Endodermal cell (in vitro differentiated cells): ENCODE measurements around the gene RMDN3. TPM values are rescaled to one million over a fixed set of nuclear protein-coding genes. Genes with fewer than 3 reads are reported as not detected.

Experiments used
- DNase-seq: peaks from one replicate; pipeline ENCODE4 v3.0.0-alpha.2; 2017
- H3K27ac ChIP-seq: 2 replicates; pipeline ENCODE4 v1.5.1; 2013; ENCODE audit warnings: mild to moderate bottlenecking, low read depth, low read length, moderate library complexity
- H3K27me3 ChIP-seq: 2 replicates; pipeline ENCODE4 v1.6.1; 2013; ENCODE audit warnings: mild to moderate bottlenecking, low read length, moderate library complexity; ENCODE audit not compliant: insufficient read depth, control insufficient read depth, poor library complexity, severe bottlenecking
- H3K36me3 ChIP-seq: 2 replicates; pipeline ENCODE4 v1.7.0; 2013; ENCODE audit warnings: mild to moderate bottlenecking, low read length, moderate library complexity; ENCODE audit not compliant: control insufficient read depth, insufficient read depth
- H3K4me1 ChIP-seq: one replicate; pipeline ENCODE4 v1.7.0; 2013; ENCODE audit warnings: low read length; ENCODE audit not compliant: control insufficient read depth, insufficient read depth
- H3K4me3 ChIP-seq: 2 replicates; pipeline ENCODE4 v1.5.1; 2013; ENCODE audit warnings: mild to moderate bottlenecking, low read length, moderate library complexity
- H3K9ac ChIP-seq: 2 replicates; pipeline ENCODE4 v1.6.1; 2013; ENCODE audit warnings: mild to moderate bottlenecking, low read length, moderate library complexity; ENCODE audit not compliant: poor library complexity, severe bottlenecking; ENCODE audit errors: extremely low read depth
- H3K9me3 ChIP-seq: 2 replicates; pipeline ENCODE4 v1.6.1; 2013; ENCODE audit warnings: mild to moderate bottlenecking, low read length, moderate library complexity; ENCODE audit not compliant: control insufficient read depth
- H3K27ac Mint-ChIP-seq: 2 replicates; pipeline ENCODE4 v1.8.0; 2020; ENCODE audit warnings: mixed read lengths
- H3K27me3 Mint-ChIP-seq: 2 replicates; pipeline ENCODE4 v1.8.0; 2021; ENCODE audit warnings: mild to moderate bottlenecking, mixed read lengths; ENCODE audit not compliant: insufficient read depth
- H3K36me3 Mint-ChIP-seq: 2 replicates; pipeline ENCODE4 v1.8.0; 2020; ENCODE audit warnings: low read depth, mixed read lengths
- H3K4me1 Mint-ChIP-seq: 2 replicates; pipeline ENCODE4 v1.8.0; 2020; ENCODE audit warnings: mixed read lengths
- H3K4me3 Mint-ChIP-seq: 2 replicates; pipeline ENCODE4 v1.8.0; 2020; ENCODE audit warnings: mild to moderate bottlenecking, moderate library complexity, mixed read lengths
- H3K9me3 Mint-ChIP-seq: 2 replicates; pipeline ENCODE4 v1.8.0; 2020; ENCODE audit warnings: mild to moderate bottlenecking, mixed read lengths
- CTCF ChIP-seq: fragments of 200-600 bp; sonication (generic); conservative IDR thresholded peaks from 2 replicates; pipeline ENCODE4 v1.5.0; 2021; ENCODE audit warnings: antibody characterized with exemption, mild to moderate bottlenecking
- WGBS, 2 experiments: methylation state at CpG; one replicate each; pipeline versions ENCODE4 v1.1.5 to v1.1.7; 2013; ENCODE audit warnings: missing lambda C conversion rate in 2 of 2, mixed read lengths in 1 of 2; ENCODE audit not compliant: insufficient coverage in 1 of 2, insufficient read length in 1 of 2; 5-methylcytosine and 5-hydroxymethylcytosine counted together
- long read RNA-seq, 4 experiments: library from polyadenylated mRNA in 2 of 4; library from RNA in 1 of 4; library from capped mRNA in 1 of 4; stranded (forward) in 3 of 4; unstranded in 1 of 4; transcript quantifications; one replicate each; pipeline ENCODE4 v2.0.0, GENCODE V29; 2020 to 2021; ENCODE audit warnings: inconsistent platforms in 1 of 4
- polyA plus RNA-seq, 2 experiments: library from polyadenylated mRNA; stranded (reverse); fragments of 50-300 nt; gene quantifications; one replicate each; pipeline ENCODE4 v1.2.3, GENCODE V29; 2013
- total RNA-seq, 2 donors: library from RNA; stranded (reverse); fragmentation: NEBNext Ultra II Directional in 1 of 2; extraction: Animal tissue kit (Norgen Biotek cat#: 25700) in 1 of 2; gene quantifications; 2 replicates in 1 of 2; 3 replicates in 1 of 2; pipeline ENCODE4 v1.2.1, GENCODE V29; 2021

RMDN3 gene
- total RNA-seq = 10 to 100 TPM; 15.7 to 23.5 TPM
- polyA plus RNA-seq (2013, experiment 1 of 2) = 20.9 TPM
- 20.8 TPM for polyA plus RNA-seq (2013, experiment 2 of 2)
- long read RNA-seq, experiment 1, partial matches to known transcripts = 7 of 11 reads
- long read RNA-seq, experiment 1, other reads (novel, unspliced or antisense) = 2 of 11 reads
- long read RNA-seq, experiment 2, transcript RMDN3-202 (13 exons, 2,251 nt) = major isoform, 29 of 50 reads
- long read RNA-seq, experiment 2, partial matches to known transcripts = 2 of 50 reads
- long read RNA-seq, experiment 2, other reads (novel, unspliced or antisense) = 18 of 50 reads
- long read RNA-seq, experiment 3, transcript RMDN3-202 (13 exons, 2,251 nt) = major isoform, 123 of 186 reads
- long read RNA-seq, experiment 3, partial matches to known transcripts = 41 of 186 reads
- long read RNA-seq, experiment 3, other reads (novel, unspliced or antisense) = 22 of 186 reads
- long read RNA-seq, experiment 4, transcript RMDN3-202 (13 exons, 2,251 nt) = major isoform, 17 of 43 reads
- long read RNA-seq, experiment 4, partial matches to known transcripts = 6 of 43 reads
- long read RNA-seq, experiment 4, other reads (novel, unspliced or antisense) = 20 of 43 reads

GRCh38 chr15:40754883-40755811 lies at the start of gene RMDN3:
TSS of gene RMDN3 (minus strand) at chr15:40755254. CDS start at chr15:40754783, 471 bp downstream.
- peaks cover 28% of the 10 kb centered on the region for H3K36me3 ChIP-seq
- Mint-ChIP-seq H3K27me3 (no peaks in the 10 kb centered on the region), H3K4me3 (peak within 1 kb of the TSS; percentile 89), H3K4me1 (peaks cover 9% of the 10 kb centered on the region), H3K27ac (peak within 1 kb of the TSS; percentile 99), H3K36me3 (peaks cover 13% of the 10 kb centered on the region), H3K9me3 (no peaks in the 10 kb centered on the region)
- H3K9ac ChIP-seq = peak within 1 kb of the TSS; percentile 79
- no peaks in the 10 kb centered on the region for H3K4me1 ChIP-seq
- no peaks in the 10 kb centered on the region for H3K27me3 ChIP-seq
- 3 to 6% methylated on average over 28 to 66 of the region's 66 CpGs for WGBS, 2 experiments
- H3K27ac ChIP-seq = peak within 1 kb of the TSS; percentile 92
- TF ChIP-seq CTCF = no peak
- DNase-seq = peak; percentile 98
- no peaks in the 10 kb centered on the region for H3K9me3 ChIP-seq
- H3K4me3 ChIP-seq = peak within 1 kb of the TSS; percentile 86

GRCh38 chr15:40803688-40804087 lies 48.6 kb upstream of the RMDN3 start:
- Mint-ChIP-seq H3K4me3 (no peak overlapping the region), H3K36me3 (peaks cover 19% of the 10 kb centered on the region), H3K4me1 (peaks cover 23% of the 10 kb centered on the region), H3K27me3 (no peaks in the 10 kb centered on the region), H3K9me3 (no peaks in the 10 kb centered on the region), H3K27ac (no peak overlapping the region)
- Histone ChIP-seq H3K9ac (no peak overlapping the region), H3K9me3 (no peaks in the 10 kb centered on the region), H3K27ac (no peak overlapping the region), H3K4me1 (no peaks in the 10 kb centered on the region), H3K27me3 (no peaks in the 10 kb centered on the region), H3K36me3 (no peaks in the 10 kb centered on the region), H3K4me3 (no peak overlapping the region)
- DNase-seq = no peak
- 97 to 100% methylated on average over 1 of the region's 1 CpG for WGBS, 2 experiments
- peak; percentile 41 for TF ChIP-seq CTCF

- 80 to 99% methylated on average over 1 to 2 of the region's 2 CpGs for WGBS, 2 experiments
These were observed 48.0 kb upstream of the RMDN3 start for GRCh38 chr15:40803076-40803475.

More at GRCh38 chr15:40803076-40803475, 48.0 kb upstream of the RMDN3 start:
- DNase-seq = no peak
- no peak overlapping the region for H3K4me3 ChIP-seq
- H3K9ac ChIP-seq = no peak overlapping the region
- H3K27ac ChIP-seq = no peak overlapping the region
- no peak overlapping the region for H3K27ac Mint-ChIP-seq
- no peak overlapping the region for H3K4me3 Mint-ChIP-seq
- no peaks in the 10 kb centered on the region for H3K9me3 ChIP-seq
- no peaks in the 10 kb centered on the region for H3K27me3 ChIP-seq
- H3K36me3 Mint-ChIP-seq = peaks cover 19% of the 10 kb centered on the region
- H3K4me1 Mint-ChIP-seq = peaks cover 28% of the 10 kb centered on the region
- H3K36me3 ChIP-seq = no peaks in the 10 kb centered on the region
- H3K4me1 ChIP-seq = no peaks in the 10 kb centered on the region
- no peaks in the 10 kb centered on the region for H3K27me3 Mint-ChIP-seq
- no peak for TF ChIP-seq CTCF
- no peaks in the 10 kb centered on the region for H3K9me3 Mint-ChIP-seq
